Caco-2 (cell line): ENCODE data around the gene DDR2. TPM values are rescaled to one million over a fixed set of nuclear protein-coding genes. Genes with fewer than 3 reads are reported as not detected.

ENCODE experiments used
- BruUV-seq: library from RNA; stranded (reverse); fragments of 400-500 nt; replicated peaks from 2 replicates; lab custom pipeline; 2021; lab: Mats Ljungman, UMichigan
- CTCF ChIA-PET: fragments of 300-600 bp; sonication (Branson Sonifier 250); formaldehyde crosslinking; loops from one replicate; lab custom pipeline; 2022; ENCODE audit warnings: antibody characterized with exemption; lab: Charles Lee
- POLR2A ChIA-PET: fragments of 300-600 bp; sonication (Branson Sonifier 250); formaldehyde crosslinking; loops from one replicate; lab custom pipeline; 2022; ENCODE audit warnings: antibody characterized with exemption; lab: Charles Lee
- DNase-seq, 2 experiments: peaks; one replicate each; pipeline versions ENCODE4 v3.0.0 to v3.0.0-alpha.2; 2020 to 2022
- H3K27me3 ChIP-seq: replicated peaks from 2 replicates; pipeline ENCODE4 v1.6.0; 2011; ENCODE audit warnings: low read length; ENCODE audit not compliant: control insufficient read depth, insufficient read depth
- H3K36me3 ChIP-seq: 2 replicates; pipeline ENCODE4 v1.5.1; 2011; ENCODE audit warnings: low read length; ENCODE audit not compliant: control insufficient read depth, insufficient read depth
- H3K4me1 ChIP-seq: fragments of 250-450 bp; sonication (Bioruptor Pico); 2 replicates; pipeline ENCODE4 v1.5.1; 2020; ENCODE audit warnings: mild to moderate bottlenecking
- H3K4me3 ChIP-seq: 2 replicates; pipeline ENCODE4 v1.5.1; 2011; ENCODE audit warnings: low read depth, mild to moderate bottlenecking, control low read depth, low read length
- H3K9me3 ChIP-seq: fragments of 250-450 bp; sonication (Bioruptor Pico); 2 replicates; pipeline ENCODE4 v1.5.1; 2020; ENCODE audit warnings: mild to moderate bottlenecking, moderate library complexity
- H3K27ac Mint-ChIP-seq: one replicate; pipeline ENCODE4 v1.8.0; 2022; ENCODE audit warnings: mixed read lengths; ENCODE audit not compliant: unreplicated experiment
- H3K27me3 Mint-ChIP-seq: one replicate; pipeline ENCODE4 v1.8.0; 2022; ENCODE audit warnings: mixed read lengths; ENCODE audit not compliant: insufficient read depth, unreplicated experiment
- H3K36me3 Mint-ChIP-seq: one replicate; pipeline ENCODE4 v1.8.0; 2022; ENCODE audit warnings: mild to moderate bottlenecking, mixed read lengths; ENCODE audit not compliant: insufficient read depth, unreplicated experiment
- H3K4me1 Mint-ChIP-seq: one replicate; pipeline ENCODE4 v1.8.0; 2022; ENCODE audit warnings: low read depth, mixed read lengths; ENCODE audit not compliant: unreplicated experiment
- H3K4me3 Mint-ChIP-seq: one replicate; pipeline ENCODE4 v1.8.0; 2022; ENCODE audit warnings: mild to moderate bottlenecking, moderate library complexity, mixed read lengths; ENCODE audit not compliant: unreplicated experiment
- H3K9me3 Mint-ChIP-seq: one replicate; pipeline ENCODE4 v1.8.0; 2022; ENCODE audit warnings: mixed read lengths; ENCODE audit not compliant: unreplicated experiment
- CTCF ChIP-seq, 2 experiments: fragments of 200-600 bp in 1 of 2; IDR thresholded peaks; 1 replicate in 1 of 2; 2 replicates in 1 of 2; pipeline versions ENCODE4 v1.5.1 to v1.8.0; 2011 to 2022; ENCODE audit warnings: antibody characterized with exemption in 1 of 2, control low read depth in 1 of 2, inconsistent platforms in 1 of 2, low read depth in 1 of 2, low read length in 1 of 2, mild to moderate bottlenecking in 1 of 2, moderate library complexity in 1 of 2; ENCODE audit not compliant: insufficient read depth in 1 of 2, severe bottlenecking in 1 of 2, unreplicated experiment in 1 of 2
- intact Hi-C: fragments of 100-400 bp; cut with micrococcal nuclease; formaldehyde crosslinking; loops from one replicate; pipeline ENCODE4 v1.10.0; 2022; ENCODE audit not compliant: unreplicated experiment
- total RNA-seq: library from RNA; stranded (reverse); gene quantifications from 2 replicates; pipeline ENCODE4 v1.2.3, GENCODE V29; 2022

Gene DDR2
- total RNA-seq, 1 experiment from 2014 or later: 0.73 TPM

DNA sequence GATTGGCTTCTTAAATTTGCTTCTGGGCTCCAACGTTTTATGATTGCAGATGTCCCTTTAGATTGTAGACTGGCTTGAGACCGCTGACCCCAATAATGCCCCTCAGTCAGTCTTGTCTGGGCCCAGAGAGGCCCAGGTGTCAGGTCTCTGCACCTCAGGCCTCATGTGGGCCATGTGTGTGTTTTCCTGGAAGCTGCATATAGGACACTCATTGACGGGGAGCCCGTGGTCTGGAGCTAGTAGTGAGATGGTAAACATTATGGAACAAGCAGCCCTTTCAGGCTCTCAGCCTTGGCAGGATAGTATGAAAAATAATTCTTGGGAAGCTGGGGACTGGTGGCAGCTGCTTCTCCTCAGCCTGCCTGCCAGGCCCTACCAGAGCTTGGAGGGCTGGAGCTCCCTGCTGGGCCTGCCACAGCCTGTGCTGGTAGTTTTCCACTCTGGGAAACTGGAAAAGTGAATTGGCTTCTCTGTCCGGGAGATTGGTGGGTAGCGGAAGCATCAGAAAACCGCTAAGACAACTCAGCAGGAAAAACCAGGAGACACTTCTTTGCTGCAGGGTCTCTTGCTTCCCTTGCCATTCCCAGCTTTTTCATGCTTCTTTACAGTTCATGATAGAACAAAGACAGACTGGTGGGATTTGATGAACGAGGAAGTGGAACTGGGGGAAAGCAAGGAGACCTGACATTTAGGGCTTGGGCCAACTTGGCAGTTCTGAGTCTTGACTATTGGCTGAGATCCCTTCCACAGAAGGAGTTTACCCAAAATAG, 100.5 kb downstream of the DDR2 start:
- Mint-ChIP-seq H3K4me3 (no peak overlapping the region), H3K4me1 (peaks cover 8% of the 10 kb centered on the region), H3K27ac (no peak overlapping the region), H3K27me3 (no peaks in the 10 kb centered on the region), H3K36me3 (no peaks in the 10 kb centered on the region), H3K9me3 (no peaks in the 10 kb centered on the region)
- no TSS peak for BruUV-seq
- intact Hi-C loops: no loop called here
- Histone ChIP-seq H3K9me3 (no peaks in the 10 kb centered on the region), H3K4me1 (no peaks in the 10 kb centered on the region), H3K36me3 (no peaks in the 10 kb centered on the region; the same call in 1 of the 2 replicates), H3K4me3 (no peak overlapping the region), H3K27me3 (no peaks in the 10 kb centered on the region)
- POLR2A ChIA-PET: no interaction called here
- CTCF ChIA-PET: no interaction called here
- no peak for DNase-seq
- TF ChIP-seq CTCF (IDR thresholded peaks at IDR 0.05; ENCODE audit: insufficient read depth in 1 of 2, low read depth in 1 of 2, low read length in 1 of 2, severe bottlenecking in 1 of 2, unreplicated experiment in 1 of 2): no peak

GRCh38 chr1:162733336-162733590, 101.0 kb downstream of the DDR2 start:
- DNase-seq: no peak

GRCh38 chr1:162734047-162734446, 101.8 kb downstream of the DDR2 start:
- no peaks in the 10 kb centered on the region for H3K27me3 ChIP-seq
- H3K36me3 ChIP-seq: no peaks in the 10 kb centered on the region; the same call in 1 of the 2 replicates
- ChIA-PET POLR2A (no interaction called here), CTCF (no interaction called here)
- H3K4me3 ChIP-seq: no peak overlapping the region
- intact Hi-C loops: no loop called here
- DNase-seq: no peak
- H3K4me1 ChIP-seq: no peaks in the 10 kb centered on the region
- Mint-ChIP-seq H3K9me3 (no peaks in the 10 kb centered on the region), H3K4me1 (no peaks in the 10 kb centered on the region), H3K27me3 (no peaks in the 10 kb centered on the region), H3K27ac (no peak overlapping the region), H3K36me3 (no peaks in the 10 kb centered on the region), H3K4me3 (no peak overlapping the region)
- no peaks in the 10 kb centered on the region for H3K9me3 ChIP-seq
- TF ChIP-seq CTCF (IDR thresholded peaks at IDR 0.05; ENCODE audit: insufficient read depth in 1 of 2, low read depth in 1 of 2, low read length in 1 of 2, severe bottlenecking in 1 of 2, unreplicated experiment in 1 of 2): no peak
- no TSS peak for BruUV-seq

More at GRCh38 chr1:162733336-162733590, 101.0 kb downstream of the DDR2 start:
- CTCF ChIA-PET: no interaction called here
- H3K27ac Mint-ChIP-seq: no peak overlapping the region
- peaks cover 6% of the 10 kb centered on the region for H3K4me1 Mint-ChIP-seq
- no peak for TF ChIP-seq CTCF (IDR thresholded peaks at IDR 0.05; ENCODE audit: insufficient read depth in 1 of 2, low read depth in 1 of 2, low read length in 1 of 2, severe bottlenecking in 1 of 2, unreplicated experiment in 1 of 2)
- no peaks in the 10 kb centered on the region for H3K36me3 Mint-ChIP-seq
- no peaks in the 10 kb centered on the region for H3K27me3 Mint-ChIP-seq
- H3K4me3 ChIP-seq: no peak overlapping the region
- no peaks in the 10 kb centered on the region for H3K4me1 ChIP-seq
- H3K9me3 ChIP-seq: no peaks in the 10 kb centered on the region
- intact Hi-C loops: no loop called here
- no peaks in the 10 kb centered on the region; the same call in 1 of the 2 replicates for H3K36me3 ChIP-seq
- no TSS peak for BruUV-seq
- H3K9me3 Mint-ChIP-seq: no peaks in the 10 kb centered on the region
- H3K4me3 Mint-ChIP-seq: no peak overlapping the region
- H3K27me3 ChIP-seq: no peaks in the 10 kb centered on the region
- POLR2A ChIA-PET: no interaction called here
